NT2/D1 (cell line): ENCODE results near the gene CBX1.

Experiments used
- SUZ12 ChIP-seq: IDR thresholded peaks from 2 replicates; pipeline ENCODE4 v1.6.1; 2011; ENCODE audit not compliant: insufficient read length, insufficient read depth; ENCODE audit errors: extremely low read depth
- ZNF274 ChIP-seq: IDR thresholded peaks from 2 replicates; pipeline ENCODE4 v1.6.1; 2011; ENCODE audit warnings: mild to moderate bottlenecking, low read depth, low read length

DNA sequence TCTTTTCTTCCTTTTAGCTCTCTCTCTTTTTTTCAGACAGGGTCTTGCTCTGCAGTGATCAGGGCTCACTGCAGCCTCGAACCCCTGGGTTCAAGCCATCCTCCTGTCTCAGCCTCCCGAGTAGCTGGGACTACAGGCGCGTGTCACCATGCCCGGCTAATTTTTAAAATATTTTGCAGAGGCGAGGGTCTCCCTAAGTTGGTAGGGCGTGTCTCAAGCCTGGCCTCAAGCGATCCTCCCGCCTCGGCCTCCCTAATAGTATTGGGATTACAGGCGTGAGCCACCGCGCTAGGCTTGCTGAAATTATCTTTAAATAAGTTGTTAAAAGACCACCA, 5.5 kb upstream of the CBX1 start:
- TF ChIP-seq ZNF274 (no peak), SUZ12 (no peak)
